ENCODE measurements around the gene YBX2.

The YBX2 gene

DNA sequence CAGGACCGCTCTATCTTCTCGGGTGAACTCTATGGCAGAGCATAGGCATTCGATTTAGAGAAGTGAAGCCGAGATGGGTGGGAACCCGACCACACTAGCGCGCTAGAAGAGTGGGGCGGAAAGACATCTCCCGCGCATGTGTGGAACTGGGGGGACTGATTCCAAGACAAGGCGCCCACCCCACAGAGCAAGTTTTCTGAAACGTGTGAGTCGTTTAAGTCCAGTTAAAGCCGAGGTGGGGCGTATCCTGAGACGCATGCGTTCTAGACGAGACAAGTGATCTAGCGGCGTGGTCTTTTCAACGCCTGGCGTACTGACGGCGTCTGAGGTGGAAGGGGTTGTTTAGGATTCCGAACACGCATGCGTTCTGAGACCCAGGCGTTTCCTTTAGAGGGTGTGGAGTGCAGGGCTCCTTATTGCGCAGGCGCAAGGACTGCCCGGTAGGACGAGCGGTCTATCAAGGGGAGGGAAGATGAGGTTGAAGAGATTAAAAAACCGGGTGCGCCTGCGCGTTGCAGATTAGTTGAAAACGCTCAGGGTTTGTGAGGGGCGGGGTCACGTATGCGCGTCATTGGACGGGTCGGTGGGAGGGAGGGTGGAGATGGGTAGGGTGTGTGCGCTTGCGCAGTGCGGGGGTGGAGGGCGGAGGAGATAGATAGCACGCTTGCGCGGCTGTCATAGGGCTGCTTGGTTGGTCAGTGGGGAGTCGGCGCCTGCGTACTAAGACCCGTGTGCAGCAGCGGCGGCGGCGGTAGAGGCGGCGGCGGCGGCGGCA lies 12.7 kb upstream of the YBX2 start, which contains the start of gene EIF5A:
Gene EIF5A (plus strand): TSS at position 718 of the 775 bp plus-strand sequence. CDS start 2,008 bp downstream, outside the sequence.
- no peaks in the 10 kb centered on the region for H3K27me3 ChIP-seq
- H3K9me3 ChIP-seq: no peaks in the 10 kb centered on the region
- H3K4me3 ChIP-seq (ENCODE audit: low read depth, low read length): peak within 1 kb of the TSS; percentile 86
- peak; percentile 97 for DNase-seq
- peaks cover 40% of the 10 kb centered on the region for H3K36me3 ChIP-seq
- no peaks in the 10 kb centered on the region for H3K4me1 ChIP-seq
- TF ChIP-seq CTCF (IDR thresholded peaks at IDR 0.05; ENCODE audit: low read depth, low read length): no peak

- no peaks in the 10 kb centered on the region for H3K4me1 ChIP-seq
- peaks cover 14% of the 10 kb centered on the region for H3K36me3 ChIP-seq
- H3K27me3 ChIP-seq: peaks cover 6% of the 10 kb centered on the region; the same call in 1 of the 2 replicates
- TF ChIP-seq CTCF (IDR thresholded peaks at IDR 0.05; ENCODE audit: low read depth, low read length): no peak
- no peaks in the 10 kb centered on the region for H3K9me3 ChIP-seq
- DNase-seq: no peak
- H3K4me3 ChIP-seq (ENCODE audit: low read depth, low read length): no peak overlapping the region
Measured at GRCh38 chr17:7304179-7304578, 9.7 kb upstream of the YBX2 start.

GRCh38 chr17:7296189-7296861 lies 1.9 kb upstream of the YBX2 start:
- DNase-seq: peak; percentile 80
- H3K4me1 ChIP-seq: no peaks in the 10 kb centered on the region
- no peak overlapping the region for H3K4me3 ChIP-seq (ENCODE audit: low read depth, low read length)
- H3K9me3 ChIP-seq: no peaks in the 10 kb centered on the region
- no peaks in the 10 kb centered on the region for H3K36me3 ChIP-seq
- peak; percentile 64 for TF ChIP-seq CTCF (IDR thresholded peaks at IDR 0.05; ENCODE audit: low read depth, low read length)
- peaks cover 28% of the 10 kb centered on the region for H3K27me3 ChIP-seq

GRCh38 chr17:7295230-7296180 lies 1.1 kb upstream of the YBX2 start:
- H3K27me3 ChIP-seq: peaks cover 30% of the 10 kb centered on the region
- no peak overlapping the region for H3K4me3 ChIP-seq (ENCODE audit: low read depth, low read length)
- TF ChIP-seq CTCF (IDR thresholded peaks at IDR 0.05; ENCODE audit: low read depth, low read length): no peak

GRCh38 chr17:7293816-7294613 lies 424 bp downstream of the YBX2 start:
- no peak for DNase-seq
- no peak for TF ChIP-seq CTCF (IDR thresholded peaks at IDR 0.05; ENCODE audit: low read depth, low read length)
- Histone ChIP-seq H3K27me3 (peaks cover 28% of the 10 kb centered on the region), H3K4me3 (ENCODE audit: low read depth, low read length) (no peak overlapping the region), H3K4me1 (no peaks in the 10 kb centered on the region), H3K36me3 (no peaks in the 10 kb centered on the region), H3K9me3 (no peaks in the 10 kb centered on the region)

More at GRCh38 chr17:7295230-7296180, 1.1 kb upstream of the YBX2 start:
- Histone ChIP-seq H3K9me3 (no peaks in the 10 kb centered on the region), H3K4me1 (no peaks in the 10 kb centered on the region), H3K36me3 (no peaks in the 10 kb centered on the region)
- no peak for DNase-seq

All from BE2C (cell line).